Erythroblast (primary cell): ENCODE results near the gene SUMF1.

Source experiments
- GATA1 ChIP-seq: IDR thresholded peaks from 2 replicates; pipeline ENCODE4 v1.6.1; 2011; ENCODE audit warnings: low read depth, mild to moderate bottlenecking, control low read depth, low read length, moderate library complexity
- POLR2A ChIP-seq: IDR thresholded peaks from 2 replicates; pipeline ENCODE4 v1.6.1; 2011; ENCODE audit warnings: mild to moderate bottlenecking, low read length

DNA sequence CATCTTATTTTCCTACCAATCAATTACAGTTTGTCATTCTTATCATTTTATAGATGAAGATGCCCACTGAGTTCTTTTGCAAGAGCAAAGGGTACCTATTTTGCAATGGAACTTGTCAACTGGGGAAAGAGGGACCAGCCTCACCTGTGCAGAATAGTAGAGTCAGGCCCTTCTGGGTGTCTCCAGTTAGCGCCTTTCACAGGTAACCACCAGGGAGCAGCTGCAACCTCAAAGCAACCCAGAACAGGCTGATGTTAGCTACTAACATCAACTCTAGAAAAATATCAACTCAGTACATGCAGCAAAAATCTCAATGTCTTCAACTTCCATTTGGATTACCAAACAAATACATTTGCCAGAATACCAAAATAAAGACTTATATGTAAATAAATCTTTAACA lies 47.1 kb downstream of the SUMF1 start:
- TF ChIP-seq POLR2A: no peak
- TF ChIP-seq GATA1: no peak
